ENCODE data around the gene FGB.
"Not testable (repeated sequence)": the region's sequence is repeated elsewhere in the genome, so short reads cannot be mapped to it uniquely, and the experiment has no call there.

FGB gene

GRCh38 chr4:154588198-154588597 lies 25.4 kb downstream of the FGB start:
- Mint-ChIP-seq H3K36me3 (ENCODE audit: low read depth) (no peaks in the 10 kb centered on the region), H3K4me1 (no peaks in the 10 kb centered on the region), H3K4me3 (no peak overlapping the region), H3K9me3 (no peaks in the 10 kb centered on the region), H3K27me3 (ENCODE audit: low read depth) (no peaks in the 10 kb centered on the region), H3K27ac (no peak overlapping the region)
- TF ChIP-seq, protein P1, sequence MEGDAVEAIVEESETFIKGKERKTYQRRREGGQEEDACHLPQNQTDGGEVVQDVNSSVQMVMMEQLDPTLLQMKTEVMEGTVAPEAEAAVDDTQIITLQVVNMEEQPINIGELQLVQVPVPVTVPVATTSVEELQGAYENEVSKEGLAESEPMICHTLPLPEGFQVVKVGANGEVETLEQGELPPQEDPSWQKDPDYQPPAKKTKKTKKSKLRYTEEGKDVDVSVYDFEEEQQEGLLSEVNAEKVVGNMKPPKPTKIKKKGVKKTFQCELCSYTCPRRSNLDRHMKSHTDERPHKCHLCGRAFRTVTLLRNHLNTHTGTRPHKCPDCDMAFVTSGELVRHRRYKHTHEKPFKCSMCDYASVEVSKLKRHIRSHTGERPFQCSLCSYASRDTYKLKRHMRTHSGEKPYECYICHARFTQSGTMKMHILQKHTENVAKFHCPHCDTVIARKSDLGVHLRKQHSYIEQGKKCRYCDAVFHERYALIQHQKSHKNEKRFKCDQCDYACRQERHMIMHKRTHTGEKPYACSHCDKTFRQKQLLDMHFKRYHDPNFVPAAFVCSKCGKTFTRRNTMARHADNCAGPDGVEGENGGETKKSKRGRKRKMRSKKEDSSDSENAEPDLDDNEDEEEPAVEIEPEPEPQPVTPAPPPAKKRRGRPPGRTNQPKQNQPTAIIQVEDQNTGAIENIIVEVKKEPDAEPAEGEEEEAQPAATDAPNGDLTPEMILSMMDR (IDR thresholded peaks at IDR 0.05; ENCODE audit: unreplicated experiment in 3 of 3) = no peak

- Mint-ChIP-seq H3K4me3 (no peak overlapping the region), H3K27me3 (ENCODE audit: low read depth) (no peaks in the 10 kb centered on the region), H3K36me3 (ENCODE audit: low read depth) (no peaks in the 10 kb centered on the region), H3K9me3 (no peaks in the 10 kb centered on the region), H3K27ac (no peak overlapping the region), H3K4me1 (no peaks in the 10 kb centered on the region)
- TF ChIP-seq, protein P1 (IDR thresholded peaks at IDR 0.05; ENCODE audit: unreplicated experiment in 3 of 3) = no peak
Measured at GRCh38 chr4:154589296-154590197, 26.7 kb downstream of the FGB start.

- Mint-ChIP-seq H3K36me3 (ENCODE audit: low read depth) (no peaks in the 10 kb centered on the region), H3K4me1 (no peaks in the 10 kb centered on the region), H3K27me3 (ENCODE audit: low read depth) (no peaks in the 10 kb centered on the region), H3K4me3 (no peak within 1 kb of the TSS), H3K9me3 (no peaks in the 10 kb centered on the region), H3K27ac (no peak within 1 kb of the TSS)
- TF ChIP-seq, protein P1 (IDR thresholded peaks at IDR 0.05; ENCODE audit: unreplicated experiment in 3 of 3) = no peak
Measured at GRCh38 chr4:154590329-154591006, 27.7 kb downstream of the FGB start, which contains the start of gene FGA. Gene FGA, minus strand, starts transcription at chr4:154590742. Its CDS starts 55 bp downstream, at chr4:154590687.

GRCh38 chr4:154591890-154592289 lies 29.1 kb downstream of the FGB start:
- Mint-ChIP-seq H3K27me3 (ENCODE audit: low read depth) (no peaks in the 10 kb centered on the region), H3K4me3 (no peak overlapping the region), H3K27ac (no peak overlapping the region), H3K4me1 (no peaks in the 10 kb centered on the region), H3K36me3 (ENCODE audit: low read depth) (no peaks in the 10 kb centered on the region), H3K9me3 (no peaks in the 10 kb centered on the region)
- TF ChIP-seq, protein P1 (IDR thresholded peaks at IDR 0.05; ENCODE audit: unreplicated experiment in 3 of 3) = no peak

DNA sequence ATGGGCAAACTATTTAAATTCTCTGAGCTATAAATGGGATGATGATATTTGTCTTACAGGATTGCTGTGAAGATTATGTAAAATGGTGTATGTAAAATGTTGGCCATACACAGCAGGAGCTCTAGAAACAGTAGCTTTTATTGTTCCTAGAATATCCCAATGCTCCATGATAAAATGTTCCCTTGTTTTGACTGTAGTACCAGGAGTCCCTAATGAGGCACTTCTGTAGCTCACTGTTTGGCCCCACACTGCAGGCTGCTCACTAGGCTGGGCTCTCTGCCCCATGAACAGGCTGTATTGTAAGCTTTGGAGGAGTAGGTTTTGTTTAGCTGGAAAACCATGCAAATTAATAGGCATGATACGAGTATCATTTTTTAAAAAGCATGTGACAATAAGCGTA lies 31.1 kb downstream of the FGB start:
- Mint-ChIP-seq H3K27me3 (ENCODE audit: low read depth) (peaks cover 7% of the 10 kb centered on the region), H3K4me1 (no peaks in the 10 kb centered on the region), H3K27ac (no peak overlapping the region), H3K9me3 (no peaks in the 10 kb centered on the region), H3K36me3 (ENCODE audit: low read depth) (no peaks in the 10 kb centered on the region), H3K4me3 (no peak overlapping the region)
- TF ChIP-seq, protein P1 (IDR thresholded peaks at IDR 0.05; ENCODE audit: unreplicated experiment in 3 of 3) = no peak

- not testable (repeated sequence) for H3K27me3 Mint-ChIP-seq (ENCODE audit: low read depth); H3K4me3 Mint-ChIP-seq; H3K36me3 Mint-ChIP-seq (ENCODE audit: low read depth)
Measured at GRCh38 chr4:154594343-154594742, 31.5 kb downstream of the FGB start.

More at GRCh38 chr4:154594343-154594742, 31.5 kb downstream of the FGB start:
- not testable (repeated sequence) for H3K27ac Mint-ChIP-seq, H3K4me1 Mint-ChIP-seq, H3K9me3 Mint-ChIP-seq

All from nephron (organoid).